Tibial nerve (tissue), 4 donors: Measurements from ENCODE around the gene LARP1.

Experiments used
- CTCF ChIP-seq, 5 experiments: fragments of 200-600 bp in 3 of 5; fragments of 450-650 bp in 2 of 5; sonication (generic) in 3 of 5; IDR thresholded peaks; one replicate each; pipeline ENCODE4 v1.5.1; 2016 to 2019; ENCODE audit warnings: antibody characterized with exemption in 5 of 5, mild to moderate bottlenecking in 3 of 5, moderate library complexity in 2 of 5
- EP300 ChIP-seq, 2 donors: sonication (generic); formaldehyde crosslinking; IDR thresholded peaks; one replicate each; pipeline ENCODE4 v1.6.1; 2017; ENCODE audit warnings: antibody characterized with exemption in 2 of 2, mild to moderate bottlenecking in 1 of 2
- POLR2A ChIP-seq, 2 donors: fragments of 450-650 bp; IDR thresholded peaks; one replicate each; pipeline ENCODE4 v1.6.1; 2017; ENCODE audit warnings: antibody characterized with exemption in 2 of 2, mild to moderate bottlenecking in 2 of 2, moderate library complexity in 2 of 2

GRCh38 chr5:154727361-154727760 lies 27.8 kb upstream of the LARP1 start:
- TF ChIP-seq POLR2A (IDR thresholded peaks at IDR 0.05) (no peak), CTCF (IDR thresholded peaks at IDR 0.05) (no peak), EP300 (IDR thresholded peaks at IDR 0.05) (no peak)
